Right lung (tissue), 10 donors: ENCODE measurements around the gene RBM6. TPM values are rescaled to one million over a fixed set of nuclear protein-coding genes. Genes with fewer than 3 reads are reported as not detected.
"Not testable (repeated sequence)": the region's sequence is repeated elsewhere in the genome, so short reads cannot be mapped to it uniquely, and the experiment has no call there.

Source experiments
- DNase-seq, 2 donors: peaks; one replicate each; pipeline ENCODE4 v3.0.0-alpha.2; 2013
- long read RNA-seq, 8 donors: transcript quantifications; one replicate each; lab custom pipeline, GENCODE V29; 2026
- polyA plus RNA-seq, 5 donors: library from polyadenylated mRNA; unstranded; fragments of 120-200 nt; gene quantifications; one replicate each; pipeline versions ENCODE4 v1.2.1 to v1.2.3, GENCODE V29; 2013; ENCODE audit warnings: inconsistent platforms in 1 of 5, low replicate concordance in 1 of 5; ENCODE audit not compliant: insufficient read length in 5 of 5, insufficient read depth in 1 of 5

The RBM6 gene
- 100 to 1,000 TPM; 158 to 206 (median 176) TPM for polyA plus RNA-seq
- long read RNA-seq, donor 1, partial matches to known transcripts, result 150 of 155 reads
- long read RNA-seq, donor 1, other reads (novel, unspliced or antisense), result 0 of 155 reads
- long read RNA-seq, donor 2, full-length matches to known transcripts, result 2 of 47 reads
- long read RNA-seq, donor 2, partial matches to known transcripts, result 45 of 47 reads
- long read RNA-seq, donor 2, other reads (novel, unspliced or antisense), result 0 of 47 reads
- long read RNA-seq, donor 3, partial matches to known transcripts, result 298 of 302 reads
- long read RNA-seq, donor 3, other reads (novel, unspliced or antisense), result 0 of 302 reads
- long read RNA-seq, donor 4, partial matches to known transcripts, result 134 of 137 reads
- long read RNA-seq, donor 4, other reads (novel, unspliced or antisense), result 0 of 137 reads
- long read RNA-seq, donor 5, partial matches to known transcripts, result 139 of 145 reads
- long read RNA-seq, donor 5, other reads (novel, unspliced or antisense), result 0 of 145 reads
- long read RNA-seq, donor 6, transcript RBM6-220 (2 exons, 581 nt), result major isoform, 5 of 208 reads
- long read RNA-seq, donor 6, partial matches to known transcripts, result 203 of 208 reads
- long read RNA-seq, donor 6, other reads (novel, unspliced or antisense), result 0 of 208 reads
- long read RNA-seq, donor 7, partial matches to known transcripts, result 239 of 245 reads
- long read RNA-seq, donor 7, other reads (novel, unspliced or antisense), result 0 of 245 reads
- long read RNA-seq, donor 8, partial matches to known transcripts, result 33 of 33 reads
- long read RNA-seq, donor 8, other reads (novel, unspliced or antisense), result 0 of 33 reads

- peak; percentile 94 to 95 for DNase-seq
Measured at GRCh38 chr3:49939858-49940666, at the start of gene RBM6. RBM6 (plus strand) TSS chr3:49940150; CDS start chr3:49962642, 22,492 bp downstream.

- no peak for DNase-seq
Measured at GRCh38 chr3:49895791-49896190, 44.2 kb upstream of the RBM6 start.

DNA sequence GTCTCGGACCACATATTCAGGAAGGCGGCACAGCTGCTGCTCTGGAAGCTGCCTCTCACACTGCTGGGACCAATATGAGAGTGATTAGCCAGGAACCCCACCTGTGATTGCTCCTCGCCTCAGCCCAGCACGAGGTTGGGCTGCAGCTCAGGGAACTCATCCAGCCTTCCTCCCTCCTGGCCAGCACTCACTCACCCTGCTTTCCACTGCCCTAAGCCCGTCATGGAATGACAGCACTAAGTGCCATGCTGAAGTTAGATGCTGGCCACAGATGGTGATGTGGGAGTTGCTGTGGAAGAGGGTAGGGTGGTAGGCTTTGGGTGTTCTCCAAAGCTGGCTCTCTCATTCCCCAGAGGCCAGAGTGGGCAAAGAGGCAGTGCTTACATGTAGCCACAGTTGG is 43.6 kb upstream of the RBM6 start:
- DNase-seq, result no peak

DNA sequence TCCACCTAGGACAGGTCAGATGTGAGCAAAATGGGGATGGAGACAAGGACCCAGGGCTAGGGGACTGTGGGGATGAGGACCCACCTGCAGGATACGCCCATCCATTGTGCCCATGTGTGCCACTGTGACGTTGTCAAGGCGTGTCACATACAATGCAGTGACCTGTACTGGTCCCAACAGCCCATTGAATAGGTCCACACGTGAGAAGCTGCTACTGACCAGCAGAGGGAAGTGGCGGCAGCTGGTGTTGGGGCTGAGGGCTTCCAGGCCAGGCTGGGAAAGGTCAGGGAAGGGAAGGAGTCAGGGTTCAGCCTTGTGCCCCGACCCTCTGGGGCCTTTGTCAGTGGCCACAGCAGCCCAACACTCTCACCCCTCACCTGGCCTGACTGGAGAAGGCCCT is 41.0 kb upstream of the RBM6 start:
- DNase-seq, result no peak

- no peak for DNase-seq
Measured at GRCh38 chr3:49899815-49900214, 40.1 kb upstream of the RBM6 start.

GRCh38 chr3:49900491-49901153 is 39.3 kb upstream of the RBM6 start:
- DNase-seq, result no peak

DNA sequence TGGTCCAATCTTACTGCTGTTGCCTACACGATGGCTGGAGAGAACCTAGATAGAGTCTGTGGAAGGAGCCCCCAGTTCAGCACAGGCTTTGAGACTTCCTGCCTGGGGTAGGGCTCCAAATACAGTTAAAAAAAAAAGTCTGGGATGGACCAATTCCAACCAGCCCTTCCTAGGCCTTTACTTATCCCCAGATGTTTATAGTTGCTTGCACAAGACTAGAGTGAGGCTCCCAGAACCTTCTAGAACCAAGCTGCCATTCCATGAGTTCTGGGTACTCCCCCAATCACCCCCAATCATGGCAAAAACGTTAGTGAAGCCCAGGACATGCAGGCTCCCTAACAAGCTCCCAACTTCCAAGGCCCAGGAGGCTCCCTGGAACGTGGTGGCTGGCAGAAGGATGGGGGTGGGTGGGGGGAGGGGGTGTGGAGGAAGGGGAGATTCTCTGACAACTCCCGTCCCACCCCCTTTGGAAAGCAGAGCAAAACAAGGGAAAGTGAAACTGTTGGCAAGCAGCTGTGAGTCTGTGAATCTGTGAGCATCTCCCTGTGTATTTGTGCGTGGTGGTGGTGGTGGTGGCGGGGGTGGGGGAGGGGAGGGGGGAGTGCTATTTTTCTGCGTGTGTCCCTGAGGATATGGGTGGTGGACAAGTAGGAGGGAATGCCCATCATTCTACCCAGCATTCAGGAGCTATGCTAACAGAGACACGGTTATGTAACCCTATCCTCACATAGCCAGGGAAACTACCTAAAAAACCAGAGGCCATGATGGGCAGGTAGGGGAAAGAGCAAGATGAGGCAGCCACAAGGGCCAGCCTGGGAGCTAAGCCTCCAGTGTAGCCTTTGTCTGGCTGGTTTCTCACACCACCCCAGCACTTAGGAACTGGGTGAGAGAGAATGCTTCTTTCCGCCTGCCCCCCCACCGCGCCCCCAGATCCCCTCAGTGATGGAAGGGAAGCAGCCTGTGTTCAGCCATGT is 38.3 kb upstream of the RBM6 start:
- DNase-seq, result peak; percentile 35 to 36

DNA sequence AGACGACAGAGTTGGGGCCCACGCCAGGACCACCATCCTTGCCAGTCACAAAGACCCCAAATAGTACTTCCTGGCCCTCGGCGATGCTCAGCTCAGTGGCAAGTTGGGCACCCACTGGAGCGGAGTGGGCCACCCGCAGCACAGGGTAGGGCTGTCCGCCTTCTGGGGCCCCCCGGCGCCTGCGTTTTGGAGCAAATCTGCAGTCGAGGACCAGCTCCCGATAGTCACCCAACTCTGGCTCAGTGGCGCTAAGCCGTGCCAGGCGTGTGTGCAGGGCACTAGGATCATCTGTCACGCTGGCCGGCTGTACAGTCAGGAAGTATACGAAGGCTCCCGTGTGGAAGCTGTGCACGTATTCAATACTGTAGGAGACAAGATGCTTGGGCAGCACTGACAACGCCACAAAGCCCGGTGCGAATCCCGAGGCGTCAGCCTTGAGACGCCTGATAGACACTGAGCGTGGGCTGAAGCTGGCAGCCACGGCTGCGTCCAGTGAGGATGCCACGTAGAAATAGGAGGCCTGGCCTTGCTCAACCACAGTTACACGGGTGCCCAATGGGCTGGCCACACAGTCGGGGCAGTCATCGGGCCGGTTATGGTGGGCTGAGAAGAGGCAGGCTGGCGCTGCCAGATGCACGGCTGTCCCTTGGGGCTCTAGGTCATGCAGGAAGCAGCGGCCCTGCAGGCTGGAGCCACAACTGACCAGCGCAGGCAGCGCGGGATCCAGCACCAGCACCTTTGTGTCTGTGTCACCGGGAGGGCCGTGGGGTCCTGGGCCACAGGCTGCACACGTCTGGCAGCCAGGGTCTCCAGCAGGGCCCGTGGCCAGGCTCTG is 37.2 kb upstream of the RBM6 start:
- DNase-seq, result no peak

- peak; percentile 59 to 67 for DNase-seq
Measured at GRCh38 chr3:49903451-49904424, 36.2 kb upstream of the RBM6 start, which contains the start of gene MST1R. MST1R (minus strand) TSS chr3:49903873; CDS start chr3:49903609, 264 bp downstream.

DNA sequence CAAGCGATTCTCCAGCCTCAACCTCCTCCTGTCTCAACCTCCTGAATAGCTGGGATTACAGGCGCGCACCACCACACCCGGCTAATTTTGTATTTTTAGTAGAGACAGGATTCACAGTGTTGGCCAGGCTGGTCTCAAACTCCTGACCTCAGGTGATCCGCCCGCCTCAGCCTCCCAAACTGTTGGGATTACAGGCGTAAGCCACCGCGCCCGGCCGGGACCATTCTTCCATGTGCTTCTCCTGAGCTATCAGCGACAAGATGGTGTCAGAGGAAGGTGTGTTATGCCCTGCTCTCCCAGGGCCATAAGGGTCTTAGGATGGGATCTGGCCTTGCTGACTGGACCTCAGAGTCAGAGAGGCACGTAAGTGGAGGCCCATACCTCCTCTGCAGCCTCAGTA is 35.5 kb upstream of the RBM6 start:
- not testable (repeated sequence) for DNase-seq

DNA sequence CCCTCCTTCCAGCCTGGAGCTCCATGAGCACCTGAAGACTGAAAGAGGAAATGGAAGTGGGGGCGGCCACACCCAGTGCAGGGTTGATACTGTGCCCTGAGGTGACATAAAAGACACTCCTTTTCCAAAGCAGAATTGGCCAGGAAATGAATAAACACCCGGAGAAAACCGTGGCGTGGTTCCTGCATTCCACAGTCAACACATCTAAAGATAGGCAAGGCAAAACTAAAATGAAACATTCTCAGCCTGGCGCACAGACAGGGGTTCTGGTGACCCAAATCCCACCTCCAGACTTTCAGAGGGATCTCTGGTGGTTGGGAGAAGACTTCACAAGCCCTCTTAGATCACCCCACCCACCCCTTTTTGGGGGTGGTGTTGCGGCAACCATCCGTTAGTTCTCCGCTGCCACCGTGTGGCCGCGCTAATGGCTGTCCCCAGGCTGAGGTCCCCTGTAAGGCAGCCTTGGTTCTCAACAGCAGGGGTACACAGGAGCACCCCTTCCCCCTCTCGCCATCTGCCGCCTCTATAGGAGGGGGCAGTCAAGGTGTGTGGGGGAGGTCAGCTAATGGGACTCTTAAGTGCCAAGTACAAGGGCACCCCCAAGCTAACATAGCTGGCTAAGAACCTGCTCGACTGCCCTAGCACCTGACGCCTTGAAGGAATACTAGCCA is 33.7 kb upstream of the RBM6 start:
- DNase-seq, result peak in 1 of 2 donors; percentile 69

GRCh38 chr3:49908373-49909199 is 31.4 kb upstream of the RBM6 start:
- DNase-seq, result no peak

GRCh38 chr3:49910409-49911123 is 29.4 kb upstream of the RBM6 start:
- no peak for DNase-seq

- DNase-seq, result no peak
Measured at GRCh38 chr3:49911124-49911420, 28.9 kb upstream of the RBM6 start.

DNA sequence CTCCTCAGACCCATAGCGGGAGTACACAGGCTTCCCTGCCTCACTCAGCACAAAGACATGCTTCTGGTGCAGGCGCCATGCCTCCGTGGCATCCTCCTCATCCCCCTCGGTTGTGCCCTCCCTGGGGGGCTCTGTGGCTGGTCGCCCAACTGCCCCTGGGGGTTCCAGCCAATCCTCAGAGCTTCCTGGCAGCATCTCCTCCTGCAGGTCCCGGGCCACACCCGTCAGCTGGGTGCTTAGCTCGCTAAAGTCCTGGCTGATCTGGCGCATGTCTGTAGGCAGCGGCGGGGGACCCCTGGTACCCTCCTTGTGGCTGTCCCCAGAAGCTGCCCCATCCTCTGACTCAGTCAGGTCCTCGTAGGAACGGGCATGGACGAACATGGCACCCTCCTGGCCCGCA is 28.3 kb upstream of the RBM6 start:
- no peak for DNase-seq

GRCh38 chr3:49912881-49913281 is 27.1 kb upstream of the RBM6 start:
- DNase-seq, result no peak
